GM20431 (cell line): Measurements from ENCODE around the gene LAMA5.

ENCODE experiments used
- in situ Hi-C: fragments of 300-500 bp; cut with MseI, MboI; formaldehyde crosslinking; loops from one replicate; pipeline ENCODE4 v1.15.0; 2020; ENCODE audit warnings: low sequenced_read_pairs; ENCODE audit not compliant: unreplicated experiment

The LAMA5 gene

GRCh38 chr20:62310757-62311121, 56.4 kb downstream of the LAMA5 start:
- in situ Hi-C loops, result no loop called here

GRCh38 chr20:62309947-62310756, 57.0 kb downstream of the LAMA5 start:
- in situ Hi-C loops, result loop anchor here (10.0 kb wide), 1 partner anchor 75 kb away; the partner anchor contains the start of gene RPS21

- in situ Hi-C loops, result loop anchor here (10.0 kb wide), 1 partner anchor 75 kb away; the partner anchor contains the start of gene RPS21
Observed at GRCh38 chr20:62309198-62309944, 57.7 kb downstream of the LAMA5 start.

- in situ Hi-C loops, result loop anchor here (10.0 kb wide), 1 partner anchor 77 kb away; the partner anchor contains the start of gene RPS21
Observed at GRCh38 chr20:62308102-62308822, 58.9 kb downstream of the LAMA5 start.

- in situ Hi-C loops, result loop anchor here (10.0 kb wide), 1 partner anchor 77 kb away; the partner anchor contains the start of gene RPS21
Observed at GRCh38 chr20:62307226-62308101, 59.6 kb downstream of the LAMA5 start.

- in situ Hi-C loops, result loop anchor here (10.0 kb wide), 1 partner anchor 78 kb away; the partner anchor contains the start of gene RPS21
Observed at GRCh38 chr20:62306414-62307187, 60.5 kb downstream of the LAMA5 start.

GRCh38 chr20:62305765-62306413, 61.2 kb downstream of the LAMA5 start:
- in situ Hi-C loops, result loop anchor here (10.0 kb wide), 1 partner anchor 79 kb away; the partner anchor contains the start of gene RPS21

- in situ Hi-C loops, result loop anchor here (10.0 kb wide), 1 partner anchor 80 kb away; the partner anchor contains the start of gene RPS21
Observed at GRCh38 chr20:62305149-62305764, 61.9 kb downstream of the LAMA5 start.

- in situ Hi-C loops, result loop anchor here (10.0 kb wide), 1 partner anchor 80 kb away; the partner anchor contains the start of gene RPS21
Observed at GRCh38 chr20:62304331-62305148, 62.6 kb downstream of the LAMA5 start.

- in situ Hi-C loops, result loop anchor here (10.0 kb wide), 1 partner anchor 81 kb away; the partner anchor contains the start of gene RPS21
Observed at GRCh38 chr20:62303340-62304226, 63.5 kb downstream of the LAMA5 start.

GRCh38 chr20:62303062-62303339, 64.1 kb downstream of the LAMA5 start:
- in situ Hi-C loops, result loop anchor here (10.0 kb wide), 1 partner anchor 82 kb away; the partner anchor contains the start of gene RPS21

GRCh38 chr20:62302341-62303061, 64.6 kb downstream of the LAMA5 start, which contains the start of gene ADRM1:
ADRM1 (plus strand) TSS chr20:62302997; CDS start chr20:62303569, 572 bp downstream.
- in situ Hi-C loops, result loop anchor here (10.0 kb wide), 1 partner anchor 82 kb away; the partner anchor contains the start of gene RPS21

GRCh38 chr20:62301773-62302340, 65.3 kb downstream of the LAMA5 start:
- in situ Hi-C loops, result loop anchor here (10.0 kb wide), 1 partner anchor 83 kb away; the partner anchor contains the start of gene RPS21

- in situ Hi-C loops, result loop anchor here (10.0 kb wide), 1 partner anchor 84 kb away; the partner anchor contains the start of gene RPS21
Observed at GRCh38 chr20:62301111-62301668, 65.9 kb downstream of the LAMA5 start.
